SK-N-SH treated with all-trans-retinoic acid at 6 μM for 48 hours (cell line): ENCODE measurements around the gene ARHGAP8.

Experiments used
- ARNTL ChIP-seq: fragments of 450-650 bp; formaldehyde crosslinking; IDR thresholded peaks from 2 replicates; pipeline ENCODE4 v1.5.0; 2020; ENCODE audit warnings: low read depth, mild to moderate bottlenecking, moderate library complexity, borderline replicate concordance
- CSDC2 ChIP-seq: fragments of 250-450 bp; sonication (Bioruptor Pico); IDR thresholded peaks from 2 replicates; pipeline ENCODE4 v1.5.0; 2020; ENCODE audit warnings: mild to moderate bottlenecking, moderate library complexity
- GLIS3 ChIP-seq: fragments of 250-450 bp; sonication (Bioruptor Pico); IDR thresholded peaks from 2 replicates; pipeline ENCODE4 v1.5.0; 2020; ENCODE audit warnings: mild to moderate bottlenecking, moderate library complexity
- PPARA ChIP-seq: fragments of 250-450 bp; sonication (Bioruptor Pico); IDR thresholded peaks from 2 replicates; pipeline ENCODE4 v1.5.0; 2020; ENCODE audit warnings: mild to moderate bottlenecking, borderline replicate concordance
- RARB ChIP-seq: fragments of 250-450 bp; sonication (Bioruptor Pico); IDR thresholded peaks from 2 replicates; pipeline ENCODE4 v1.8.0; 2021; ENCODE audit warnings: mild to moderate bottlenecking, moderate library complexity
- TCF4 ChIP-seq: fragments of 250-450 bp; sonication (Bioruptor Pico); IDR thresholded peaks from 2 replicates; pipeline ENCODE4 v1.8.0; 2021; ENCODE audit warnings: mild to moderate bottlenecking, moderate library complexity, borderline replicate concordance
- ZC3H10 ChIP-seq: fragments of 250-450 bp; sonication (Bioruptor Pico); IDR thresholded peaks from 2 replicates; pipeline ENCODE4 v1.5.1; 2021; ENCODE audit warnings: mild to moderate bottlenecking, moderate library complexity
- ZFP3 ChIP-seq: fragments of 250-450 bp; sonication (Bioruptor Pico); IDR thresholded peaks from 2 replicates; pipeline ENCODE4 v1.5.0; 2020; ENCODE audit warnings: mild to moderate bottlenecking, moderate library complexity
- ZFP30 ChIP-seq: fragments of 450-650 bp; formaldehyde crosslinking; IDR thresholded peaks from 2 replicates; pipeline ENCODE4 v1.5.0; 2022; ENCODE audit warnings: mild to moderate bottlenecking, moderate library complexity
- ZNF565 ChIP-seq: fragments of 450-650 bp; formaldehyde crosslinking; conservative IDR thresholded peaks from 2 replicates; pipeline ENCODE4 v1.5.0; 2020; ENCODE audit warnings: low read depth, mild to moderate bottlenecking, moderate library complexity
- TF ChIP-seq, protein P1 (sequence below): fragments of 250-450 bp; sonication (Bioruptor Pico); IDR thresholded peaks from 2 replicates; pipeline ENCODE4 v1.5.1; 2020; ENCODE audit warnings: low read depth, mild to moderate bottlenecking, moderate library complexity
- TF ChIP-seq, protein P2 (sequence below): fragments of 250-450 bp; sonication (Bioruptor Pico); IDR thresholded peaks from 2 replicates; pipeline ENCODE4 v1.8.0; 2020; ENCODE audit warnings: mild to moderate bottlenecking, moderate library complexity, borderline replicate concordance
- TF ChIP-seq, protein P3 (sequence below): fragments of 250-450 bp; sonication (Bioruptor Pico); IDR thresholded peaks from 2 replicates; pipeline ENCODE4 v1.5.1; 2021; ENCODE audit warnings: mild to moderate bottlenecking, moderate library complexity

DNA sequence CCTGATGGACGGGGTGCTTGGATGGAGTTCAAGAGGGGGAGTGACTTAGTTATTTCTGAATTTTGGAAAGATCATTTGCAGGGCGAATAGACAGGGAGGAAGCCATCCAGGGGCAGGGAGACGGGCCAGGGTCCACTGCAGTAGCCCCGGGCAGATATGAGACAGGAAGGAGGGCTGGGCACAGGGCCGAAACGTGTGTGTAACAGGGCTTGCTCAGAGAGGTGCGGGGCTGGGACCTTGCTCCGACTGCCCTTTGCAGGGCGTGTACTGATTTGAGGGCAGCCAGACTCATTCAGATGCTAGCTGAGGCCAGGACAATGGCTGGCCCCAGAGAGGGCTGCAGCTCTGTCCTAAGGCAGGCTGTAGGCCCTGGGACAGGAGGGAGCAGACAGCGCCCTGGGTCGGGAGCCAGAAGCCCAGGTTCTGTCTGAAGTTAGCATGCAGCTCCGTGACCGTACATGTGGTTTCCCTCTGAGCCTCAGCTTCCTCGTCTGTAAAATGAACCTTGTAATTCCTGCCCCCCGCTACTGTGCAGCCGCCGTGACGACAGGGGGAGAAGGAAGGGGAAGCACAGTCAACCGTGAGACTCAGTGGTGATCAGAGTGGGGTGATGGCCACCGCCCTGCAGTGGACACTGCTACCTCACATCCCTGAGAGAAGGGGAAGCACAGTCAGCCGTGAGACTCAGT lies 154.0 kb downstream of the ARHGAP8 start:
- TF ChIP-seq, protein P1, sequence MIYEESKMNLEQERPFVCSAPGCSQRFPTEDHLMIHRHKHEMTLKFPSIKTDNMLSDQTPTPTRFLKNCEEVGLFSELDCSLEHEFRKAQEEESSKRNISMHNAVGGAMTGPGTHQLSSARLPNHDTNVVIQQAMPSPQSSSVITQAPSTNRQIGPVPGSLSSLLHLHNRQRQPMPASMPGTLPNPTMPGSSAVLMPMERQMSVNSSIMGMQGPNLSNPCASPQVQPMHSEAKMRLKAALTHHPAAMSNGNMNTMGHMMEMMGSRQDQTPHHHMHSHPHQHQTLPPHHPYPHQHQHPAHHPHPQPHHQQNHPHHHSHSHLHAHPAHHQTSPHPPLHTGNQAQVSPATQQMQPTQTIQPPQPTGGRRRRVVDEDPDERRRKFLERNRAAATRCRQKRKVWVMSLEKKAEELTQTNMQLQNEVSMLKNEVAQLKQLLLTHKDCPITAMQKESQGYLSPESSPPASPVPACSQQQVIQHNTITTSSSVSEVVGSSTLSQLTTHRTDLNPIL (CRISPR knock-in tag) = no peak
- no peak for TF ChIP-seq ZC3H10 (CRISPR knock-in tag)
- TF ChIP-seq TCF4 = no peak
- TF ChIP-seq, protein P2, sequence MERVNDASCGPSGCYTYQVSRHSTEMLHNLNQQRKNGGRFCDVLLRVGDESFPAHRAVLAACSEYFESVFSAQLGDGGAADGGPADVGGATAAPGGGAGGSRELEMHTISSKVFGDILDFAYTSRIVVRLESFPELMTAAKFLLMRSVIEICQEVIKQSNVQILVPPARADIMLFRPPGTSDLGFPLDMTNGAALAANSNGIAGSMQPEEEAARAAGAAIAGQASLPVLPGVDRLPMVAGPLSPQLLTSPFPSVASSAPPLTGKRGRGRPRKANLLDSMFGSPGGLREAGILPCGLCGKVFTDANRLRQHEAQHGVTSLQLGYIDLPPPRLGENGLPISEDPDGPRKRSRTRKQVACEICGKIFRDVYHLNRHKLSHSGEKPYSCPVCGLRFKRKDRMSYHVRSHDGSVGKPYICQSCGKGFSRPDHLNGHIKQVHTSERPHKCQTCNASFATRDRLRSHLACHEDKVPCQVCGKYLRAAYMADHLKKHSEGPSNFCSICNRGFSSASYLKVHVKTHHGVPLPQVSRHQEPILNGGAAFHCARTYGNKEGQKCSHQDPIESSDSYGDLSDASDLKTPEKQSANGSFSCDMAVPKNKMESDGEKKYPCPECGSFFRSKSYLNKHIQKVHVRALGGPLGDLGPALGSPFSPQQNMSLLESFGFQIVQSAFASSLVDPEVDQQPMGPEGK = no peak
- TF ChIP-seq, protein P3, sequence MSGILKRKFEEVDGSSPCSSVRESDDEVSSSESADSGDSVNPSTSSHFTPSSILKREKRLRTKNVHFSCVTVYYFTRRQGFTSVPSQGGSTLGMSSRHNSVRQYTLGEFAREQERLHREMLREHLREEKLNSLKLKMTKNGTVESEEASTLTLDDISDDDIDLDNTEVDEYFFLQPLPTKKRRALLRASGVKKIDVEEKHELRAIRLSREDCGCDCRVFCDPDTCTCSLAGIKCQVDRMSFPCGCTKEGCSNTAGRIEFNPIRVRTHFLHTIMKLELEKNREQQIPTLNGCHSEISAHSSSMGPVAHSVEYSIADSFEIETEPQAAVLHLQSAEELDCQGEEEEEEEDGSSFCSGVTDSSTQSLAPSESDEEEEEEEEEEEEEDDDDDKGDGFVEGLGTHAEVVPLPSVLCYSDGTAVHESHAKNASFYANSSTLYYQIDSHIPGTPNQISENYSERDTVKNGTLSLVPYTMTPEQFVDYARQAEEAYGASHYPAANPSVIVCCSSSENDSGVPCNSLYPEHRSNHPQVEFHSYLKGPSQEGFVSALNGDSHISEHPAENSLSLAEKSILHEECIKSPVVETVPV = no peak
- TF ChIP-seq RARB (CRISPR knock-in tag) = no peak
- TF ChIP-seq ZFP3 = no peak
- no peak for TF ChIP-seq PPARA (CRISPR knock-in tag)
- no peak for TF ChIP-seq GLIS3 (CRISPR knock-in tag)
- no peak for TF ChIP-seq ZNF565 (CRISPR knock-in tag)
- no peak for TF ChIP-seq CSDC2 (CRISPR knock-in tag)
- TF ChIP-seq ZFP30 = no peak
- TF ChIP-seq ARNTL (CRISPR knock-in tag) = no peak
